ENCODE measurements around the gene PRKCE. TPM values are rescaled to one million over a fixed set of nuclear protein-coding genes. Genes with fewer than 3 reads are reported as not detected.

PRKCE gene
- total RNA-seq, 1 experiment from 2014 or later, result 1.3 TPM

GRCh38 chr2:45782436-45782835 is 131.0 kb downstream of the PRKCE start:
- Mint-ChIP-seq H3K27me3 (ENCODE audit: low read depth) (no peaks in the 10 kb centered on the region; the same call in 1 of the 2 replicates), H3K9me3 (no peaks in the 10 kb centered on the region), H3K4me3 (no peak overlapping the region), H3K27ac (no peak overlapping the region; a peak in 1 of 7 replicates), H3K4me1 (peaks cover 3 to 9% of the 10 kb centered on the region in 2 experiments; a peak in 2 of 4 replicates), H3K36me3 (ENCODE audit: insufficient read depth in 1 of 3, low read depth in 3 of 3) (no peaks in the 10 kb centered on the region; a peak in 1 of 7 replicates)
- H2AK5ac ChIP-seq (ENCODE audit: insufficient read length, low read length), result no peak overlapping the region
- H3K9ac ChIP-seq (ENCODE audit: extremely low read depth, insufficient read length, low read length), result no peak overlapping the region
- peaks cover 2% of the 10 kb centered on the region for H4K20me1 ChIP-seq (ENCODE audit: control insufficient read depth, insufficient read depth, insufficient read length)
- no CpG with 5 or more reads among the region's 4 CpGs for WGBS (ENCODE audit: extremely low coverage, insufficient read length, low lambda C conversion rate)
- no peak overlapping the region for H3T11ph ChIP-seq (ENCODE audit: low read length)
- H2BK15ac ChIP-seq (ENCODE audit: low read depth, low read length), result no peak overlapping the region
- no peak overlapping the region for H2BK5ac ChIP-seq (ENCODE audit: insufficient read length, low read length)
- H3K23ac ChIP-seq (ENCODE audit: insufficient read length, low read depth, low read length), result no peak overlapping the region
- H3K27ac ChIP-seq (ENCODE audit: insufficient read length, low read depth, low read length), result no peak overlapping the region
- H4K5ac ChIP-seq (ENCODE audit: insufficient read length, low read depth, low read length), result no peak overlapping the region
- no peaks in the 10 kb centered on the region for H3K79me1 ChIP-seq (ENCODE audit: insufficient read depth, low read depth, low read length, poor library complexity, severe bottlenecking)
- H4K91ac ChIP-seq (ENCODE audit: insufficient read length, low read depth, low read length), result no peak overlapping the region
- DNase-seq, result no peak
- H3K23me2 ChIP-seq (ENCODE audit: insufficient read length, low read depth, low read length, poor library complexity, severe bottlenecking), result no peaks in the 10 kb centered on the region
- no peak overlapping the region for H2BK120ac ChIP-seq (ENCODE audit: low read depth, low read length, poor library complexity, severe bottlenecking)
- no peak overlapping the region for H4K8ac ChIP-seq (replicated peaks; ENCODE audit: insufficient read length, low read depth, low read length)
- H2AFZ ChIP-seq (ENCODE audit: low read length), result no peak overlapping the region
- no peaks in the 10 kb centered on the region for H3K9me3 ChIP-seq (ENCODE audit: control insufficient read depth, low read depth, low read length)
- no peaks in the 10 kb centered on the region for H3K27me3 ChIP-seq (ENCODE audit: insufficient read depth, low read length)
- H3K4ac ChIP-seq (ENCODE audit: low read depth, low read length), result no peak overlapping the region
- no peak for TF ChIP-seq CTCF (conservative IDR thresholded peaks at IDR 0.05)
- H2BK20ac ChIP-seq (ENCODE audit: low read depth, low read length, poor library complexity, severe bottlenecking), result no peak overlapping the region
- H3K56ac ChIP-seq (ENCODE audit: insufficient read length, low read depth, low read length), result no peak overlapping the region
- H3K14ac ChIP-seq (ENCODE audit: insufficient read depth, low read length), result no peak overlapping the region
- no peak overlapping the region for H3K18ac ChIP-seq (ENCODE audit: insufficient read length, low read depth, low read length)
- no peaks in the 10 kb centered on the region for H3K79me2 ChIP-seq (ENCODE audit: insufficient read depth, low read length)
- no peaks in the 10 kb centered on the region for H3K4me1 ChIP-seq (ENCODE audit: insufficient read depth, low read length)
- no peak overlapping the region for H2BK12ac ChIP-seq (ENCODE audit: insufficient read length, low read depth, low read length)
- no peak overlapping the region for H3K4me2 ChIP-seq (ENCODE audit: insufficient read depth, insufficient read length, low read length)
